SHP77 (cell line): ENCODE measurements around the gene LOXL1.
A peak's percentile ranks its signal among the peaks of the same experiment; 100 is the strongest.
"Not testable (repeated sequence)": the region's sequence is repeated elsewhere in the genome, so short reads cannot be mapped to it uniquely, and the experiment has no call there.

Source experiments
- DNase-seq, 2 experiments: peaks; one replicate each; lab custom pipeline; 2025; lab: John Stamatoyannopoulos, UW

LOXL1 gene

GRCh38 chr15:73954188-73955145 lies 28.2 kb downstream of the LOXL1 start:
- no peak for DNase-seq

DNA sequence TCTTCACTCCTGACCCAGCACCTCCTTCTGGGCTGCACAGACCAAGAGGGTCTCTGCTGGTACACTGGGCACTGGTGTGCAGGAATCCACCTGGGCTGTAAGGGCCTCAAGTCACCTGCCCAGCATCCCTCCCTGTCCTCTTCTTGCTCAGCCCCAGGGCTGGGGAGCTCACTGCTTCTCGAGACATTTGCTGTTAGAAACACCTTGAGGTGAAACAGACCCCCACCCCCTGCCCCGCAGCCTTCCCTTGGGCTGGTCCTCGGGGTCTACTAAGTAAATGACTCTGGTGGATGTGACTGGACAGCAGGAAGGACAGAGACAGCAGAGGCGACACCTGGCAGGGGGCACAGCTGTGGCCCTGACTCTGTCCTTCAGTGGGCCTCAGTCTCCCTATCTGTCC lies 29.1 kb downstream of the LOXL1 start:
- DNase-seq, result no peak

DNA sequence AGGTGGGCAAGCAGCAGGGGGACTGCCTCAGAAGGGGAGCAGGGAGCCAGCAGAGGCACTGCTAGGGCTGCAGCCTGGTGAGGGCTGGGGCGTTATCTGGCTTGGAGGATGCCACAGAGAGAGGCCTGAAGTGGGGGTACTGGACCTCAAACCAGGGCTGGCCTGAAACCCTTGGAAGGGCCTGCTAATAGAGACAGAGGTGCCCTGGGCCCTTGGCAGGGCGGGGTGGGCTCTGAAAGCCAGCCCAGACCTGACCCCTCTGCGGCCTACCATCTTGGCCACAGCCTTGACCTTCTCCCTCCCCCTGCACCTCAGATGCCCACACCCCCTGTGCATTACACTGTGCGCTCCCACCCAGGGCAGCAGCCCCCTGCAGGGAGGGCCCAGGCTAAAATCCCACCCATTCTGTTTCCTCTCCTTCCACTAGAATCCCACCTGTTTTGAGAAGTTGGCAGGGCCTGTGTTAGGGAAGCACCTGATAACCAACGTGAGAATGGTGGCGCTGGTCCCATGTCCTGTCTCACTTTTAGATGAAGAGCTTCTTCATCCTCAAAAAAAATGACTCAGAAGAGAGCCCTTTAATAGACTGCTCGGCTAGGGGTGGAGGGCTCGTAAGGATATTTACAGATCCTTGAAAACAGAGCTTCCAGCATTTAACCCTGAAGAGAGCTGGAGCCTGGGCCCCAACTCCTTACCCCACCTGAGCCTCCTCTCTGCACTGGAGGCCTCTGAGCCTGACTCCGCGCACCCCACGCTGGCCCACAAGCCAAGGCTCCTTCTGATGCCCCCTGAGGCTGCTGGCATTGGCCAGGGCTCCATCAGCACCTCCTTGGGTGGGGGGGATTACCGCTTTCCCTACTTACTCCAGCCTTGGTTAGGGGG lies 29.8 kb downstream of the LOXL1 start:
- DNase-seq, result no peak

DNA sequence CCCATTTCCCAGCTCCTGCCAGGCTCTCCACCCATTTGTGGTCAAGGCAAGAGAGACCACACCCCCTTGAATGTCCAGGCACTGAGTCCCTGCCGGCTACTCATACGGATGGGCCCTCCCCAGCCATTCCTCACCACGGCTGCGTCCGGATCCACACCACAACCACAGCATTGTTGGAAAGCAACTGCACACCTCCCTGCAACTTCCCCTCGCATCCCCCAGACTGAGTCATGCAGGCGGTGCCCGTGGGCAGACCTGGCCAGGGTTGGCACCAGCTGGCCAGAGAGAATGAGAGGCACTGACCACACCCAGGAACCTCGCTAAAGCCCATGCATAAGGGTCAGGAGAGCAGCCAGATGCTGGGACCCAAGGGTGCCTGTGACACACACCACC lies 30.5 kb downstream of the LOXL1 start:
- no peak for DNase-seq

DNA sequence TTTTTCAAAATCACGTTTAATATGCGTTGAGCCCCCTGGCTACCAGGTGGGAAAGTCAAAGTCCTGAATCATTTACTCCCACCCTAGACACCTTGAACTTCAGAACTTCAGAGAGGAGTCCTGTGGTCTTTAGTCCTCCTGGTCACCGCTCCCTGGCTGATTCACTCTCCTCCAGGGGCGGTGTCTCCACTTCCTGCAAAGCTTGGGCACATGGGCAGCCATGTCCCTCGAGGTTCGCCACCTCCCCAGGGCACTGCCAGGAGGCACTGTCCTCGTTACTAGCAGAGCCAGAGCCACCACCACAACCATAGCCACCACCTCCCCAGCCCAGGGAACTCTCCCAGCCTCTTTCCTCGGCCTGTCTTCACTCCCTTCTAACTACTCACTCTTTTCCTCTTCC lies 31.0 kb downstream of the LOXL1 start:
- no peak for DNase-seq

DNA sequence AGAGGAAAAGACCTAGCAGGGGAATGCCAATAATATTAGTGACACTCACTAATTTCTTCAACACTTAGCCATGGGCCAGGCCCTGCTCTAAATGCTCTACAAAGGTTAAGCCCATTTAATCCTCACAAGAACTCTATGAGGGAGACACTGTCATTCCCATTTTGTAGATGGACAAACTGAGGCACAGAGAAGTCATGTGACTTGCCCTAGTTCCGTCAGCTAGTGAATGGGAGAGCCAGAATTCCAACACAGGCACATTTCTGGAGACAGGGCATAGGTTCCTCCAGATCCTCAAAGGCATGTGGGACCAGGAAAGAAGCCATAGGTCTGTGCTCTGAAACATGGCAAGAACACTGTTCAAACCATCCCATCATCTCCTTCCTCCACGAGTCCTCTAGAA lies 31.5 kb downstream of the LOXL1 start:
- DNase-seq, result no peak

DNA sequence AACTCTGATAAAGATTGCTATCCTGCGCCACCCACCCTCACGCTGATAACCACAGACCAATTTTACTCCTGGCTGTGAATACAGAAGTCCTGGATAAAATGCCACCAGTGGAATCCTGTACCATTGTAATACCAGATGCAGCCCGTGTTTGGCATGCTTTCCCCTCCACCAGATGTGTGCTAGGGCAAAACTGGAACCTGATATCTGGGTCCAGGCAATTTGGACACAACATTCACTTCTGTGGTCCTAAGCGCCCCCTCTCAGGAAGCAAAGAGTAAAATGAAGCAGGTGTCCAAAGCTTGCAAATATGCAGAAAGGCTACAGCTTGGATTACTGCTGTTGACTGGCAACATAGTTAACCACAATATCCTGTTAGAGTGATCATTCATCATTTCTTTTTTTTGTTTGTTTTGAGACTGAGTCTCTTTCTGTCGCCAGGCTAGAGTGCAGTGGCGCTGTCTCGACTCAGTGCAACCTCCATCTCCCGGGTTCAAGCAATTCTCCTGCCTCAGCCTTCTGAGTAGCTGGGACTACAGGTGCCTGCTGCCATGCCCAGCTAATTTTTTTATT lies 32.8 kb downstream of the LOXL1 start:
- peak in 1 of 2 experiments; percentile 21 for DNase-seq

GRCh38 chr15:73959801-73960200 lies 33.5 kb downstream of the LOXL1 start:
- no peak for DNase-seq

- not testable (repeated sequence) for DNase-seq
Observed at GRCh38 chr15:73960472-73961070, 34.3 kb downstream of the LOXL1 start.

DNA sequence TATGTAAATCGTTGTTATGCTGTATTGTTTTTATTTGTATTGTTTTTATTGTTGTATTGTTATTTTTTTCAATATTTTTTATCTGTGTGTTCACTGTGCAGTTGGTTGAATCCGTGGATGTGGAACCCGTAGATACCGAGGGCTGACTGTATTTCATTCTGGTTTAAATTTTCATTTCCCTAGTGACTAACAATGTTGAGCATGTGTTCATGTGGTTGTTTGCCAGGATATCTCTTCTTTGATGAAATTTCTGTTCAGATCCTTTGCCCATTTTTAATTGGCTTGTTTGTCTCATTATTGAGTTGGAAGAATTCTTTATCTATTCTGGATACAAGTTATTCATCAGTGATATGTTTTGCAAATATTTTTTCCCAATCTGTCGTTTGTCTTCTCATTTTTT lies 36.2 kb downstream of the LOXL1 start:
- DNase-seq, result no peak

GRCh38 chr15:73964736-73965093 lies 38.5 kb downstream of the LOXL1 start:
- DNase-seq, result peak; percentile 59 to 65

DNA sequence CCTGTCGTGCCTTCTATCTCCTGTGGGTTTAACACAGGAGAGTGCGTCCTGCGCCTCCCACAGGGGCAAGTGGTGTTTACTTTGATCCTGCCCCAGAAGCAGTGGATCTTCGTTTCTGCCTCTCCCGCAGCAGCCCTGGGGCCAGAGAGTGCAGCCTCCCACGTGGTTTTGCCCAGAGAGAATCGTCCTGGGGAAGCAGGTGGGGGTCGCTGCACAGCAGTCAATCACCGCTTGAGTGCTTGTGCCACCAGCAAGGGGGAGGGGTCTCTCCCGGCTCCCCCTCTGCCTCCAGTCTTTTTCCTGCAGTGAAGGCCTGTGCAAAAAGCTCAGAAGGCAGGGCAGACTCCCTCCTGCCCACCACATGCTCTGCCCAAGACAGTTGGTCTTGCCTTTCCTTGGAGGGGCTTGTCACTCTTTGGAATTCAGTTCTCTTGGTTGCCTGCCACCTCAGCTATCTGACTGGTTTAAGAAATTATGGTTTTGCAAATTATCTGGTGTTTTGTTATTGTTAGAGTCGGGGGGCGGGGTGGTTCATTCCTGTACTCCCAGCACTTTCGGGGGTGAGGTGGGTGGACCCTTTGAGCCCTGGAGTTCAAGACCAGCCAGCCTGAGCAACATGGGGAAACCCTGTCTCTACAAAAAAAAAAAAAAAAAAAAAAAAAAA lies 39.0 kb downstream of the LOXL1 start:
- DNase-seq, result no peak

GRCh38 chr15:73965758-73966113 lies 39.5 kb downstream of the LOXL1 start:
- DNase-seq, result no peak

- no peak for DNase-seq
Observed at GRCh38 chr15:73968461-73968860, 42.2 kb downstream of the LOXL1 start.

DNA sequence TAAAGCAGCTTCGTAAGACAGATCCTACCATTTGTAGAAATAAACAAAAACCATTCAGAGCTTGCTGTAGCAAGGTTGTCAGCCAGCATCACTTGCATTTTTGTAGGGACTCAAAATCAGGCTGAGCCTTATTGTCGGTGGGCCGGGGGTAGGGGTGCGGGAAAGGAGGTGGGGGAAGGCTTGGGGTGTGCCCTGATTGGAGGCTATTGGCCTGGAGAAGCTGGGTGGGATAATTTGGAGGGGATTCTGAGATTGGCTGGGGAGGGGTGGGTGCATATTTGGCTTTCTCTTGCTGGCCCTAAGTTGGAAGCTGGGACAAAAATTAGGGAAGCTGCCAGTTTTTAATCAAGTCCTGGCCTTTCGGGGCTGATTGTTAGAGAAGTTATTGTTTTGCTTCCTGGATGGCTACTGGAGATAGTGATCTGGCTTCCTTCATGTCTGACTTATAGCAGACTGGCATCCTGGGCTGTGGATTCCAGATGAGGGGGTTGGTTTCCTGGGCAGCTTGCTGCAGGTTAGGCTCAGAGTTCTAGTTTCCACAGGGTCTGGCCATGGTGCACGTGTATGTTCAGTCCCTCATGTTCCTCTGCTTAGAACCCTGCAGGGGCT lies 43.0 kb downstream of the LOXL1 start:
- no peak for DNase-seq

DNA sequence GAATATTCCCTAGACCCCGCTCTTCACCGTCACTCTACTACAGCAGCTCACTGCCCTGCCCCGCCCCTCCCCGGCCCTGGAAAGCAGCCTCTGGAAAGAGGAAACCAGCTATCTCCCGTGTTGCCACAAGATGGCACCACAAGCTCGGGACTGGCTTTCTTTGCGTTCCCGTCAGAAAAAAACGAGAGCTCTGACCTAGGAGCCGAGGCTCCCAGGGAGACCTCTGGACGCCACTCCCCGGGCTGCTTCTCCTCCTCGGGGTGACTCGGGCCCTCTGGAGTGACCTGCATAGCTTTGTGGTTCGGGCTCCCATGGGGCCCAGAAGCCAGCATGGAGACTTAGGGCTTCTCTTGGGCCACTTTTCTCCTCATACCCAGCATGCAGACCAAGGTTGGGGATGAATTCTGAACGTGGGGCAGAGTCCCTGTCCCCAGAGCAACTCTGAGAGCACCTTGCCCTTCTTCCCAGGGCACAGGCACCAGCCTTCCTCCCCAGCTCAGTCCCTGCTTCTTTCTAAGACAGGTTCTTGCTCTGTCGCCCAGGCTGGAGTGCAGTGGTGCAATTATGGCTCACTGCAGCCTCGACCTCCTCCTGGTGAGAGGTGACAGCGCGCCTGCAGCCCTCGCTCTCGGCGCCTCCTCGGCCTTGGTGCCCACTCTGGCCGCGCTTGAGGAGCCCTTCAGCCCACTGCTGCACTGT lies 46.9 kb downstream of the LOXL1 start:
- DNase-seq, result peak; percentile 62 to 74

DNA sequence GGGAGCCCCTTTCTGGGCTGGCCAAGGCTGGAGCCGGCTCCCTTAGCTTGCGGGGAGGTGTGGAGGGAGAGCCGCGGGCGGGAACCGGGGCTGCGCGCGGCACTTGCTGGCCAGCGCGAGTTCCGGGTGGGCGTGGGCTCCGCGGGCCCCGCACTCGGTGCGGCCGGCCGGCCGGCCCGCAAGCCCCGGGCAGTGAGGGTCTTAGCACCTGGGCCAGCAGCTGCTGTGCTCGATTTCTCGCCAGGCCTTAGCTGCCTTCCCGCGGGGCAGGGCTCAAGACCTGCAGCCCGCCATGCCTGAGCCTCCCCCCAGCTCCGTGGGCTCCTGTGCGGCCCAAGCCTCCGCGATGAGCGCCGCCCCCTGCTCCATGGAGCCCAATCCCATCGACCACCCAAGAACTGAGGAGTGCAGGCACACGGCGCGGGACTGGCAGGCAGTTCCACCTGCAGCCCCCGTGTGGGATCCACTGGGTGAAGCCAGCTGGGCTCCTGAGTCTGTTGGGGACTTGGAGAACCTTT lies 47.5 kb downstream of the LOXL1 start:
- not testable (repeated sequence) for DNase-seq

DNA sequence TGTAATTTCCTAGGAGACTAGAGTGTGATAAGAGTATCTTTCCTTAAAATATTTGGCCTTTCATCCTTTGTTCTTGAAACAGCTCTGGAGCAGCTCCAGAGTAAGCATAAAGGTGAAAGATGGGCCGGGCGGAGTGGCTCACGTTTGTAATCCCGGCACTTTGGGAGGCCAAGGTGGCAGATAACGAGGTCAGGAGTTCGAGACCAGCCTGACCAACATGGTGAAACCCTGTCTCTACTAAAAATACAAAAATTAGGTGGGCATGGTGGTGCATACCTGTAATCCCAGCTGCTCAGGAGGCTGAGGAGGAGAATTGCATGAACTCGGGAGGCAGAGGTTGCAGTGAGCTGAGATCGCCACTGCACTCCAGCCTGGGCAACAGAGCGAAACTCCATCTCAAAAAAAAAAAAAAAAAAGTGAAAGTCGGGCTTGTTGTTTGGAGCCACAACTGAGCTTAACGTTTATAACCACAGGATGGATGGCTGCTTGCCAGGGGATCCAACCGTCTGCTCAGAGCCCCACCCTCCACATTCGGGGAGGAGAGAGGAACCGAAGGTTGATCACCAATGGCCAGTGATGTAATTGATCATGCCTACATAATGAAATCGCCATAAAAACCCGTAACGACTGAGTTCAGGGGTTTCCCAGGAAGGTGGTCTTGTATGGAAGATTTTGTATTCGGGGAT lies 49.3 kb downstream of the LOXL1 start:
- DNase-seq, result not testable (repeated sequence)

GRCh38 chr15:73978896-73979295 lies 52.6 kb downstream of the LOXL1 start:
- DNase-seq, result no peak

DNA sequence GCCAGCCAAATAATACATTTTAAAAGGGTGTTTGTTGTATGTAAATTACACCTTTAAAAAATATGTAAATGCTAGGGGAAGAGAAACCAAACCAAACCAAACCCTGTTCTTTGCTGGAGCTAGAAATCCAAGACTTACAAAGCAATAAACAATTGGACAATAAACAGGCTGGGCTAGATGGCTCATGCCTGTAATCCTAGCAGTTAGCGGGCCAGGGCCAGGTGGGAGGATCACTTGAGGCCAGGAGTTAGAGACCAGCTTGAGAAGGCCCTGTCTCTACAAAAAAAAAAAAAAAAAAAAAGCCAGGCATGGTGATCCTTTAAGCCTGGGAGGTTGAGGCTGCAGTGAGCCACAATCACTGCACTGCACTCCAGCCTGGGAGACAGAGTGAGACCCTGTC lies 53.4 kb downstream of the LOXL1 start:
- no peak for DNase-seq
